Measurements from ENCODE around the gene CYP19A1. TPM values are rescaled to one million over a fixed set of nuclear protein-coding genes. Genes with fewer than 3 reads are reported as not detected.

CYP19A1 gene
- total RNA-seq, 1 donor from 2014 or later: not detected

- Mint-ChIP-seq H3K9me3 (no peaks in the 10 kb centered on the region), H3K27ac (no peak overlapping the region), H3K4me3 (no peak overlapping the region), H3K36me3 (no peaks in the 10 kb centered on the region), H3K4me1 (no peaks in the 10 kb centered on the region), H3K27me3 (ENCODE audit: low read depth) (peaks cover 38% of the 10 kb centered on the region)
- TF ChIP-seq CTCF (IDR thresholded peaks at IDR 0.05; ENCODE audit: unreplicated experiment): no peak
- DNase-seq (ENCODE audit: low spot score in 2 of 2, unreplicated experiment in 2 of 2): no peak
Observed at GRCh38 chr15:51212909-51213308, 125.5 kb downstream of the CYP19A1 start.

DNA sequence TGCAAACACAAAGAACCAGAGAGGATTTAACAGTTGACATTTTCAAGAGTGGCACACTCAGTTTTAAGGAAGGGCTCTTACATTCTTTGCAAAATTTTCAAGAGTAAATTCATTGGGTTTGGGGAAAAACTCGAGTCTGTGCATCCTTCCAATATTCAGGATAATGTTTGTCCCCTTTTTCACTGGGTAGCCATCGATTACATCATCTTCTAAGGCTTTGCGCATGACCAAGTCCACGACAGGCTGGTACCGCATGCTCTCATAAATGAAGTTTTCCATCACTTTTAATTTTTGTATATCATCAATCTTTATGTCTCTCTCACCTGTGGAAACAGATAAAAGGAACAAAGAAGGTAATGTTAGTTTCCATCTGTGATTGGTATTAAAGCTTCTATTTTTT lies 126.2 kb downstream of the CYP19A1 start:
- DNase-seq (ENCODE audit: low spot score in 2 of 2, unreplicated experiment in 2 of 2): no peak
- Mint-ChIP-seq H3K36me3 (no peaks in the 10 kb centered on the region), H3K4me3 (no peak overlapping the region), H3K27me3 (ENCODE audit: low read depth) (peaks cover 36% of the 10 kb centered on the region), H3K27ac (no peak overlapping the region), H3K9me3 (no peaks in the 10 kb centered on the region), H3K4me1 (no peaks in the 10 kb centered on the region)
- TF ChIP-seq CTCF (IDR thresholded peaks at IDR 0.05; ENCODE audit: unreplicated experiment): no peak

DNA sequence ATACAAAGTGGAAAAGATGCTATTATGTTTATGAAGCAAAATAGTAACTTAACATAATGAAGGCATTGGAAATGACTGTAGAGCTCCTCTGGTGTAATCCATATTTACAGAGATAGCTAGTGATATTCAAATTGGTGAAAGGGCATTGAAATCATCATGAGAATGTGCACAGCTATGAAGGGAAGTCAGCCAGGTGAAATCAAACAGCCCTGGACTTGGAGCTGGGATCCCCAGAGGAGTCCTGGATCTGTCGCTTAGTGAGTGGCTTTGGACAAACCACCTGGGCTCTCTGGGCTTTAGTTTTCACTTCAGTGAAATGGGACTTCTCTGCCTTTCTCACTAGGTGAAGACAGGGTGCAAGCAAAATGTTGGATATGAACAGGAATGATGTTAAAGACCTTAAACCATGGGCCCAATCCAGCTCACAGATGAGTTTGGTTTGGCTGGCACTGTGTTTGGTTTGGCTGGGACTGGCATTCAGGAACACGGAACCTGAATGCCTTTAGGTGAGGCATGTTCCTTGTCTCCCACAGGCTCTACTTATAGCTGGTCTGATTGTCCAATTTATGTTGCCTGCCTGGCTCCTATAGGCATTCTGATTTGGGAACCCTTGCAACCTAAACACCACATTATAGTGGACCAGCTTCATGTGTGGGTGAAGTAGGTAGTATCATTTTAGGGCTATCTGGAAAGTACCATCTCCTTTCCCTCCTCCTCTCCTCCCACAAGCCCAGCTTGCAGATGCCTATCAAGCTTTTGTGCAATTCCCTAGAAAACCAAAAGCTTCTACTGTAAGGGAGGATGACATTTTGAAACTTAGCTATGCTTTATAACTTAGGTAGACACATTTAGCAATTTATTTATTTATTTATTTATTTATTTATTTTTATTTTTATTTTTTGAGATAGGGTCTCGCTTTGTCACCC lies 133.1 kb downstream of the CYP19A1 start:
- DNase-seq (ENCODE audit: low spot score in 2 of 2, unreplicated experiment in 2 of 2): no peak
- H3K9me3 Mint-ChIP-seq: no peaks in the 10 kb centered on the region
- H3K27ac Mint-ChIP-seq: no peak overlapping the region
- peaks cover 27% of the 10 kb centered on the region for H3K27me3 Mint-ChIP-seq (ENCODE audit: low read depth)
- H3K36me3 Mint-ChIP-seq: no peaks in the 10 kb centered on the region
- H3K4me3 Mint-ChIP-seq: no peak overlapping the region
- H3K4me1 Mint-ChIP-seq: no peaks in the 10 kb centered on the region
- no peak for TF ChIP-seq CTCF (IDR thresholded peaks at IDR 0.05; ENCODE audit: unreplicated experiment)

GRCh38 chr15:51203797-51204196 lies 134.6 kb downstream of the CYP19A1 start:
- DNase-seq (ENCODE audit: low spot score in 2 of 2, unreplicated experiment in 2 of 2): no peak
- H3K27me3 Mint-ChIP-seq (ENCODE audit: low read depth): peaks cover 34% of the 10 kb centered on the region
- H3K4me3 Mint-ChIP-seq: no peak overlapping the region
- H3K9me3 Mint-ChIP-seq: no peaks in the 10 kb centered on the region
- H3K36me3 Mint-ChIP-seq: no peaks in the 10 kb centered on the region
- no peaks in the 10 kb centered on the region for H3K4me1 Mint-ChIP-seq
- H3K27ac Mint-ChIP-seq: no peak overlapping the region
- TF ChIP-seq CTCF (IDR thresholded peaks at IDR 0.05; ENCODE audit: unreplicated experiment): no peak

DNA sequence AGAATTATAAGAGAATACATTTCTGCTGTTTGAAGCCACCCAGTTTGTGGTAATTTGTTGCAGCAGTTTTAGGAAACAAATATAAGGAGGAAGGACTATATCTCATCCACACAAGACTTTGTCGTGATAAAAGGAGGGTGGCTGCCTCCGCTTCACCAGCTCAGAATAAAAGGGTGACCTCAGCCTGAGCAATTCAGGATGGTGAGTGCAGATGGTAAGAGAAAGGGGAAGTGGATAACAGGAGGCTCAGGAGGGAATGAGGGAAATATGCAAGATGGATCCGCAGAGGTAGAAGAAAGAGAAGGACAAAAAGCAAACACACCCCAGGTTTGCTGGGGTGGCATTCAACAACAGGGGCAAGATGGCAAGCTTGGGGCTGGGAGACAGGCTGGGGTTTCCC lies 135.6 kb downstream of the CYP19A1 start:
- Mint-ChIP-seq H3K27ac (no peak overlapping the region), H3K9me3 (no peaks in the 10 kb centered on the region), H3K4me3 (no peak overlapping the region), H3K36me3 (no peaks in the 10 kb centered on the region), H3K4me1 (no peaks in the 10 kb centered on the region), H3K27me3 (ENCODE audit: low read depth) (peaks cover 42% of the 10 kb centered on the region)
- TF ChIP-seq CTCF (IDR thresholded peaks at IDR 0.05; ENCODE audit: unreplicated experiment): no peak
- DNase-seq (ENCODE audit: low spot score in 2 of 2, unreplicated experiment in 2 of 2): no peak

Measured in mesothelial cell of epicardium (in vitro differentiated cells).